Activated CD4-positive, alpha-beta T cell treated with anti-CD3 and anti-CD28 coated beads, Interleukin-2, amount 50 U/mL, for 1 hour (primary cell): ENCODE results near the gene NME5.
A peak's percentile ranks its signal among the peaks of the same experiment; 100 is the strongest.
"Not testable (repeated sequence)": the region's sequence is repeated elsewhere in the genome, so short reads cannot be mapped to it uniquely, and the experiment has no call there.

Experiments used
- DNase-seq: peaks from one replicate; pipeline ENCODE4 v3.0.0-alpha.2; 2020

NME5 gene, protein sequence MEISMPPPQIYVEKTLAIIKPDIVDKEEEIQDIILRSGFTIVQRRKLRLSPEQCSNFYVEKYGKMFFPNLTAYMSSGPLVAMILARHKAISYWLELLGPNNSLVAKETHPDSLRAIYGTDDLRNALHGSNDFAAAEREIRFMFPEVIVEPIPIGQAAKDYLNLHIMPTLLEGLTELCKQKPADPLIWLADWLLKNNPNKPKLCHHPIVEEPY

DNA sequence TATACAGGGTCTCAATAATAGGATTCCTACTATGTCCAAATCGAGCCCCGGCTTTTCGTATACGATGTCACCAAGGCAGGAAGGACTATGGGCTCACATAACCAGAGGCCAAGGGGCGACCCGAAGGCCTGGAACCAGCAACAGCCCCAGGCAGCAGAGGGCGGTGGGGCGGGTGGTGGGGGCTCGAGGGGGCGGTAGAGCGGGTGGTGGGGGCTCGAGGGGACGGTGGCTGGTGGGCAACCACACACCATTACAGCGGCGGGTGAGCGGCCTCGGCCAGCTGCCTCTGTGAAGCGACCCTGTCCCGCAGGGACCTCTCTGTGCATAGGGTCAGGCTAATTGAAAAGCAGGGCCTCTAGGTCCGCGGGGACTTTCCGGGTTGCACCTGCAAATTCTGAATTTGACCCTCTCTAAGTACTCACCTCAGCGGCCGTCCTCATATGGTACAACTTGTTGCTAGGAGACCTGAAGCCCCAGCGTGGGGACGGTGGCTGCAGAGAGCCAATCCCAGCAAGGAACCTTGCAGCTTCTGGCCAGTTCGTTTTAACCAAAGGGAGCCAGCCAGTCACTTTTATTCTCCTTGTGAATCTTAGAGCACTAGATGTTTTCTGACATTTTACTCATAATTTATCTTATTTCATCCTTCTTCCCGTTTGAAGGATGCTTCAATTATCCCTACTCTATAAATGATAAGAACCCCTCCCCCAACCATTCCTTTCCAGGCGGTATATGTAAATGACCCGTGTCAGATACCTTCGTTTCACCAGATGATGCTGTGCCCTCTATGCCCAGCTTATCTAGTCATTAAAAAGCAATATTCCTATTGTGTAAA, at the start of gene NME5:
Gene NME5 (minus strand): TSS at position 480 of the 832 bp plus-strand sequence. CDS start 648 bp downstream, outside the sequence.
- DNase-seq, result no peak

DNA sequence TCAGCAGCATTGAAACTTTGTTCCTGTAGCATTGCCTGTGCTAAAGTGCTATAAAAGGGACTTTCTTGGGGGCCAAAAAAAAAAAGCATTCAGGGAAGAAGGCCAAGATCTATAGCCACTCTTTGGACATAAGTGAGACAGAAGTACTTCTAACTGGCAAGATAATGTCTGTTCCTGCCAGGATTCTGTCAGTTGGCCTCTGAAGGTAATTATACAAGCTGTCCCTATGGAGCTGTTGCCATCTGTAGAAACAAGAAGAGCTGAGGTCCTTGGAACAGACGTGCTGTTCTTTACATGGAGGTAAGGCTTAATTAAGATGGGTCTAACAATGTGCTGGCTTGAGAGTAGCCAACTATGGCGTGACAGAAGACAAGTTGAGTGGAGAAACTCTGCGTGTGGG, 49.4 kb upstream of the NME5 start:
- DNase-seq, result no peak

DNA sequence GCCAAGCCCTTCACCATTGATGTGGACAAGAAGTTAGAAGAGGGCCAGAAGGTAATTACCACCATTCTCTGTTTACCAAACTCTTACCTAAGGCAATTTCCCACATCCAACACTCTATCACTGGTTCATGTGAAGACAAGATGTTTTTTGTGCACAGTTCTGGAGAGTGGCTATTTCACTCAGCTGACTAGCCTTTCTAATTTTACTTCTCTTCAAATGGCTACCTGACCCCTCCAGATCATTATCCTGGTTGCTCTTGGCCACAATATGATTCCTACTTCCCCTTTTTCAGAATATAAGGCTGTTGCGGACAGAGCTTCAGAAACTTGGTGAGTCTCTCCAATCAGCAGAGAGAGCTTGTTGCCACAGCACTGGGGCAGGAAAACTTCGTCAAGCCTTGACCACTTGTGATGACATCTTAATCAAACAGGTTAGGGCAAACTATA, 46.8 kb upstream of the NME5 start:
- DNase-seq, result no peak

DNA sequence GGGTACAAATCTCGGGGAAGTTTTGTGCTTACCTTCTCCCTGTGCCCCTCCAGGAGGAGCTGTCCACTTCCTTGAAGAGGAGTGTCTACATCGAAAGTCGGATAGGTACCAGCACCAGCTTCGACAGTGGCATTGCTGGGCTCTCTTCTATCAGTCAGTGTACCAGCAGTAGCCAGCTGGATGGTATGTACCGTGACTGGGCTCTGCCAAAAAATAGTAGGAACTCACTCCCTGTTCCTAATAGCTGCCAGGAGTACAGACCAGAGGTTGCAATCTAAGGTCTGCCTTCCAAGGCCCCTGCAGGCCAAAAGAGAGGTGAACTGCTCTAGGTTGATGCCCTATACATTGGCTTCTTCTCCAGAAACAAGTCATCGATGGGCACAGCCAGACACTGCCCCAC, 43.6 kb upstream of the NME5 start:
- DNase-seq, result no peak

DNA sequence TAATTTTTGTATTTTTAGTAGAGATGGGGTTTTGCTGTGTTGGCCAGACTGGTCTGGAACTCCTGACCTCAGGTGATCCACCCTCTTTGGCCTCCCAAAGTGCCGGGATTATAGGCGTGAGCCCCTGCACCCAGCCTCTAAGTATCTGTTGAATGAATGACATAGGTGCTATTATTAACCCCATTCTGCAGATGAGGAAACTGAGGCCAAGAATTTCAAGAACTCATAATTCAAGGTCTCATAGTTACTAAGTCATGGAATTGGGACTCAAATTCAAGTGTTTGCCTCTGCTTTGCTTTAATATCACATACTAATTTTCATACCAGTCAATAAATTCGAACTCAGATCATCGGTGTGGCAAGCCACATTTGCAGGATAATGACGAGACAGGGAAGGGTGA, 41.6 kb upstream of the NME5 start:
- no peak for DNase-seq

DNA sequence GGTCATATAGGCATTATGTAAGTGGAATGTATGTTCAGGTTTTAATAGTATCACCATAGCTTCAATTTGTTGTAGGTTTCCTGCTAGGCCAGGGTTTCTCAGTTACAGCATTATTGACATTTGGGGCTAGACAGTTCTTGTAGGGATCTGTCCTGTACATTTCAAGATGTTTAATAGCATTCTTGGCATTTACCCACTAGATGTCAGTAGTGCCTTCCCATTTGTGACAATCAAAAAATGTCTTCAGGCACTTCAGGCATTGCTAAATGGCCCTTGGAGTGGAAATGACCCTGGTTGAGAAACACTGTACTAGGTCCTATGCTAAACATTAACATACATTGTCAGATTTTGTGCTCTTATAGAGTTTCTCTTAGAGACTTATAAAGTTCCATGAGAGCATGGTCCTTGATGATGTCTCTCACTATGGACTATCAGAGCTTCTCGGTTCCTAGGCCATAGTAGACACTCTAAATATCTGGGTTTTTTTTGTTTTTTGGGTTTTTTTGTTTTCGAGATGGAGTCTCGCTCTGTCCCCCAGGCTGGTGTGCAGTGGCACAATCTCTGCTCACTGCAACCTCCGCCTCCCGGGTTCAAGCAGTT, 41.1 kb upstream of the NME5 start:
- DNase-seq, result no peak

DNA sequence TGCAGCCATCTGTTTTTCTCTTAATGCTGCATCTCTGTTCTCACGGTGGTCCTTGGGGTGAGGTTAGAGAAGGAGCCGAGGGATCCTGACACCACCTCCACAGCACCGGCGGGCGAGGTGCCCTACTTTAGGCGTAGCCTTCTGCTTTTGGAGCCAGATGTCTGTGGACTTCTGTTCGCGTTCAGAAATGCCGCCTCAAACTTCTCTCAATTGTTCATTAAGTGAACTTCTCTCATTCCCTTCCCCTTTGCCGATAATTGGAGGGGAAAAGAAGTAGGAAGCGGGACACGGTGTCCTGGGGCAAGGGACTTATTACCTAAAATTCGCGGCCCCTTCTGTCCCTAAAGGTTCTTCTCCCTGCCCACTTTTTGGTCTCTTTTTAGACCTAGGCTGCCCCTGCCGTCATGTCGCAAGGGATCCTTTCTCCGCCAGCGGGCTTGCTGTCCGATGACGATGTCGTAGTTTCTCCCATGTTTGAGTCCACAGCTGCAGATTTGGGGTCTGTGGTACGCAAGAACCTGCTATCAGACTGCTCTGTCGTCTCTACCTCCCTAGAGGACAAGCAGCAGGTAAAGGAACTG, 40.1 kb upstream of the NME5 start:
- DNase-seq, result no peak

DNA sequence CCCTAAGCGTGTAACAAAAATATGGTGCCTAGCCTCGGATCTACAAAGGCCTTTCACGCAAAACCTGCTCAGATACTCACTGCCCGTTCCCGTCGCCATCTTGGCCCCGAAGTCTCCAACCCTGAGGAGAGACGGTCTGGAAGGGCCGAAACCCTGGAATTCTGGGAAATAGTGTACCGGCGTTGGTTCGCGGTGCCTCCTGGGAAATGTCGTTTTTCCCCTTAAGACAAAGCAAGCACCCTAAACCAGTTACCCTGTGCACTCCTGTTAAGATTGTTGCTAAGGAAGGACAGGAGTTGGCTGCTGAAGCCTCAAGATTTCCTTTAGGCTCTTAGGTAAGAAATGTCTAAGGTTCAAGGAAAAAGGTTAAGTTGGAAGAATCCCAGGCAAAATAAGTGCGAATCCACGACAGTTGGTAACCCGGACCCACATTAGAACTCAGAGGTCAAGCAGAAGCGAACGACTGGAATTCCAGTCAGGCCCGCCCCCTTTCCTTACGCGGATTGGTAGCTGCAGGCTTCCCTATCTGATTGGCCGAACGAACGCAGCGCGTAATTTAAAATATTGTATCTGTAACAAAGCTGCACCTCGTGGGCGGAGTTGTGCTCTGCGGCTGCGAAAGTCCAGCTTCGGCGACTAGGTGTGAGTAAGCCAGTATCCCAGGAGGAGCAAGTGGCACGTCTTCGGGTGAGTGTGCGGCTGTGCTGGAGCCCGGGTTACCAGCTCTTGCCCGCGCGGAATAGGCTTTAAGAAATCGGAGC, 39.5 kb upstream of the NME5 start, which contains the start of the genes BRD8 and KIF20A:
Gene BRD8 (minus strand): TSS at position 115 of the 761 bp plus-strand sequence. CDS start 16 bp downstream, at position 99.
Gene KIF20A (plus strand): TSS at position 597 of the 761 bp plus-strand sequence. CDS start 569 bp downstream, outside the sequence.
- peak; percentile 85 for DNase-seq

DNA sequence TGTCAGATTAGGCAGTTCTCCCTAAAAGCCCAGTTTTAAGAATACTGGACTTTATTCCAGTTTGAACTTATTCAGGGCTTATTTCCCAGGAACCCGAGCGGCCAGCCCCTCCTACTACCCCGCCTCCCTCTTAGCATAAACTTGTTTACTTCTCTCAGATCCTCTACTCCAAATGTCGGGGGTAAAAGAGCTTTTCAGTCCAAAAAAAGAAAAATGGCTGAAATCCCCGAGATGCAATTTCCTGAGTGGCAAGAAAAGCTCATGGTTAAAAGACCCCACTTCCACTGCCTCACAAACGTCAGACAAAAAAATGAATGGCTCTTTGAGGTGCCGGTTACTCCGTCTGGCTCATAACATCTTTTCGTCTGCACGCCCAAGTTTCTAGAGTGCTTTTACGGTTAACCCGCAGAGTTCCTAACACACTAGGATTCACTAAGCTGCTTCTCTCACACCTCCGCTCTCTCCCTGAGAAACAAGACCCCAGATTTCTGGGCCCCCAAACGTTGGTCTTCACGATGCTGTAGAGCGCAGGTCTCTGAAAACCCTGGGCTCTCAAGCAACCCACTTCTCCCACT, 38.8 kb upstream of the NME5 start:
- DNase-seq, result peak; percentile 3

DNA sequence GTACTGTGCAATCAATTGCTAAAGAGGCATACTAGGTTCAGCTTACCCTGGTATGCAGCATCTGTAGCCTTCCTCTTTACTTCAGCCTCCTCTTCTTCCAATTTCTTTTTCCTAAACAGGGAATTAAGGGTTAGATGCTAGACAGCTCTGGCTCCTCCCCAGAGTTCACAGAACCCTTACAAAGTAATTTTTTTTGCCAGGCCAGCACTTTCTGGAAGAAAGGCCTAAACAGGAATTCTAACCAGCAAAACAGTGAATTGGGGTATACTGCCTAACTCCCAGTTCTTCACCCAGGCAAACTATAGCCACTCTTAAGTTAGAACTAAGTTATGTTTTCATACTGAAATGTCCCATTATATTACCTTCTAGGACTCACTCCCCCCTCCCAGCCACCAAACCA, 31.1 kb upstream of the NME5 start:
- DNase-seq, result no peak

DNA sequence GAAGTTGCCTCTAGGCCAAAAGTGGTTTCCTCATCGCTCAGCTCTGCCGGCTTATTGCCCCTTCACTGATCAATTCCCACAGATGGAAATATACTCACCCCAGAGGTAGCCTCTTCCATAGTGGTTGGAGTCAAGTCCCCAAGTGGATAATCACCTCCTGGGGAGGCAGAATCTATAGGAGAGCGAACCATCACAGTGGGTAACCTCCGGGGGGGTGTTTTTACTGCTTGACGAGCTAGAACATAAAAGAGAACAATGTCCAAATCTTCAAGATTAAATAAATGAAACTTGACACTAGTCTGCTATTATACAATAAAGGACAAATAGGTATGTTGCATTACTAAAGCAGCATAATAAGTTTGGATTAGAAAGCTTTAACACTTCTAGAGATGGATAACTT, 29.9 kb upstream of the NME5 start:
- DNase-seq, result no peak

DNA sequence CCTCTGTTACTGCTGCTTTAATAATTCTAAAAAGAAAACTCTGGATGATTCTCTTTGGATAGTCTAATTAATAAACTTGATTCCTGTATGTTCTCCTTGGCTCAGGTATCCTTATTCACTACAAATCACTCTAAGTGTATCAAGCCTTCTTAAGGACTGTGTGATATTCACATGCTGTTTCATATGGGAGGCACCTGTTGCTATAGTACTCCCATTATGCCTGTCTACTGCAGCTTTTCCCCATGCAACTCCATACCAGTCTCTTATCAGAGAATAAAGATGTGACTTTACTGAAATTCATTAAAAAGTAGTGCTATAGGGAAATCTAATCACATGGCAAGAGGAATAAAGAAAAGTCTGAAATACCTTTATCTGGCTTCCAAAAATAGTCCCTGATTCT, 24.5 kb upstream of the NME5 start:
- no peak for DNase-seq

DNA sequence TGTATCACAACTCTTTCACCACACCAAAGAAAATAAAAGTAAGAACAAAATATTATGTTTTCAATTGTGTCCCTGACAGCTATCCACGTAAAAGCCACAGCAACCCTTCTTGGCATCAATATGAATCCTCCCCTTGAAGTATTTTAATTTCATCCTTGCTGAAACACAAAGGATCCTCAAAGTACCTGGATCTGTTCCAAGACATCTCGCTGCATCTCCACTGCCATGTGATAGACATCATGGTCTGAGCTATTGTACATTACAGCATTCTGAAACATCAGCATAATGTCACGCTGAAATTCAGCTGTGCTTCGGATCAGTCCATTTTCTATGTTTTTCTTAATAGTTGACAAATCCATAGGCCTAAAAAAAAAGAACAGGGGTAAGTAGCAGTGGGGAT, 21.5 kb upstream of the NME5 start:
- DNase-seq, result no peak

DNA sequence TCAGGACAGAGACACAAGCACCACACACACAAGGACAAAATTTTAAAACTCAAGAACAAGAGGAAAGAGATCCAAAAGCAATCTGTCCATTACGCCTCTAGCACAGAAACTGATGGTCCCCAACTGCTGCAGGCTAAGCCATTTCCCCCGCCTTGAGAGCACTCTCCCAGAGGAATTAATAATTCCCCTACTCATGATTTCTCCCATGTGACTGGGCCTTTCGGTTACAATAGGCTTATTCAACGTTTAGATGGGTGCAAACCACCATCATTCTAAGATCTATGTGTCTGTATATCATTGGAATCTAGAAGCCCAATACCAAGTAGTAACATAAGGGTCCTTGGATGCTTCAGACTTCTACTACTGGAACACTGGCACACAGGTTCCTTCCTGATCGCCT, 20.4 kb upstream of the NME5 start:
- no peak for DNase-seq

DNA sequence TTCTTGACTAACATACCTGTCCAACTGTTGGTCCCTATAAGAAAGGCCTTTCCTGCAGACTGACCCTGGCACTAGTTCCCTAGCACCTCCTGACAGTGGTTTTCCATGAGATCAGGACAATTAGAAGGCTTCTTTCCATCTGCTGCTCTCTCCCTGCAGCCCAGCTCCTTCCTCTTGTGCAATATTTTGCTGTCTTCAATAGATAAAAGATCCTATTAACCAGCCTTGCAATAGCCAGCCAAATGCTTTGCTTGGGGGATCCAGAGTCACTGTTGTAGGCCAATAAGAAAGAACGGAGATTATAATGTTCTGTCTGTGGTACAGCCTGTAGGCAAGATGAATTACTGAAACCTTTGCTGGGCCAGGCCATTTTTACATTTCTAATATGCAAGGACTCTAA, 18.4 kb upstream of the NME5 start:
- DNase-seq, result no peak

DNA sequence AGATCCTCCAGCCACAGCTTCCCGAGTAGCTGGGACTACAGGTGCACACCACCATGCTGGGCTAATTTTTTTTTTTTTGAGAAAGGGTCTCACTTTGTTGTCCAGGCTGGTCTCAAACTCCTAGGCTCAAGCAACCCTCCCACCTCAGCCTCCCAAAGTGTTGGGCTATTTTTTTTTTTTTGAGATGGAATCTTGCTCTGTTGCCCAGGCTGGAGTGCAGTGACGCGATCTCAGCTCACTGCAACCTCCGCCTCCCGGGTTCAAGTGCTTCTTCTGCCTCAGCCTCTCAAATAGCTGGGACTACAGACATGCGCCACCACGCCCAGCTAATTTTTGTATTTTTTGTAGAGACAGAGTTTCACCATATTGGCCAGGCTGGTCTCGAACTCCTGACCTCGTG, 16.7 kb upstream of the NME5 start:
- not testable (repeated sequence) for DNase-seq

DNA sequence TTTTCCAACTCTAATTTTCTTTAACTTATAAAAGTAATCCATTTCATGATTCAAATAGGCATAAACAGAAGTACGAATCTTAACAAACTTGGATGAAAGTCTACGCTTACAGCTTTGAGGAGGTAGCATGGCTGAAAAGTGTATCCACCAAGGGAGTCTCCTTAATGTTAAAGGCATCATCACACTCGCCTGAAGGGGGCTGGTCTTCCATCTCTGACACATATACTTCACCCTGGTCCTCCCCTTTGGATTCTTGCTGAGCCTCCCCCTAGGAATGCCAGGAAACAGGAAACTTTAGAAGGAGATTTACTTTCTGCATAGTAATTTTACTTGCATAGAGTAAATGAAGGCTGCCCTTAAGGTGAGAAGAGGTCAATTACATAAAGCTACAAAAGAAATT, 10.3 kb upstream of the NME5 start:
- no peak for DNase-seq

DNA sequence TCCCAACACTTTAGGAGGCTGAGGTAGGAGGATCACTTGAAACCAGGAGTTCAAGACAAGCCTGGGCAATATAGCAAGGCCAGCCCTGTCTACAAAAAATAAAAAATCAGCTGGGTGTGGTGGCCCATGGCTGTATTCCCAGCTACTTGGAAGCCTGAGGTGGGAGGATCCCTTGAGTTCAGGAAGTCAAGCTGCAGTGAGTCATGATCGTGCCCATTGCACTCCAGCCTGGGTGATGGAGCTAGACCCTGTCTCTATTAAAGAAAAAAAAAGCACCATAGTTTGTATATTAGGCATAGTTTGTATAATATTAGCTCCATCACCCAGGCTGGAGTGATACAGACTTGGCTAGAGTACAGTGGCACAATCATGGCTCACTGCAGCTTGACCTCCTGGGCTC, 9.6 kb upstream of the NME5 start:
- no peak for DNase-seq

DNA sequence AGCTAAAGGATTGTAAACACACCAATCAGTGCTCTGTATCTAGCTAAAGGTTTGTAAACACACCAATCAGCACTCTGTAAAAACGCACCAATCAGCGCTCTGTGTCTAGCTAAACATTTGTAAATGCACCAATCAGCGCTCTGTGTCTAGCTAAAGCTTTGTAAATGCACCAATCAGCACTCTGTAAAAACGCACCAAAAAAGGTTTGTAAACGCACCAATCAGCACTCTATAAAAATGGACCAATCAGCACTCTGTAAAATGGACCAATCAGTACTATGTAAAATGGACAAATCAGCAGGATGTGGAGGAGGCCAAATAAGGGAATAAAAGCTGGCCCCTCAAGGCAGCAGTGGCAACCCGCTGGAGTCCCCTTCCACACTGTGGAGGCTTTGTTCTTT, 4.3 kb upstream of the NME5 start:
- DNase-seq, result not testable (repeated sequence)

DNA sequence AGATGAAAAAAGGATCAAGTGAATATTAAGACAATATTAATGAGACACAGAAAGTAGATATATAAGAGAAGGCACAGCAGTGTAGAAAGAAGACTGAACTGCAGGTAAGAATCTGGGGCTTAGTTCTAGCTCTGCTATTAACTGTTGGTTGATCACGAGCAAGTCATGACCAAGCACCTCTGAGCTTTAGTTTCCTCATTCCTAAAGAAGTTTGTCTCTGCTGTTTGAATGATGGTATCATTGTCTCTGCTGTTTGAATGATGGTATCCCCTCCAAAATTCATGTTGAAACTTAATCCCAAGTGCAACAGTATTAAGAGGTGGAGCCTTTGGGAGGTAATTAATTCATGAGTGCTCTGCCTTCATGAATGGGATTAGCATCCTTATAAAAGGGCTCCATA, 2.5 kb upstream of the NME5 start:
- DNase-seq, result no peak

DNA sequence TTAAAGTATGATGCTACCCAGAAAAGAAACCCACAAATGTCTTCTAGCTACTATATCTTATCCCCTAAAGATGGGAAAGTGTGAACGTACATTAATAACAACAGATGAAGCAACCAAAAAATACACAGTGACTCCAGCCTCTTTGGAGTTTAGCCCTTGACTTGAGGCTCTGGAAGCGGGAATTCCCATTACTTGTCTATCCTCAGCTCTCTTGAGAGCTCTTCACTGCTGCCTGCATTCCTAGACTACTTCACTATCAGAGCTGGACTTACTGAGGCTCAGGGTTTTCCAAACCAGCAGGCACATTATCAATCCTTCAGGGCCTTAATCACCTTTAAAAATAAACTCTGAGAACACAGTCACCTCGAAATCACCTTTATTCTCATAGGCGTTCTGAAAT, 1.0 kb upstream of the NME5 start:
- DNase-seq, result no peak

DNA sequence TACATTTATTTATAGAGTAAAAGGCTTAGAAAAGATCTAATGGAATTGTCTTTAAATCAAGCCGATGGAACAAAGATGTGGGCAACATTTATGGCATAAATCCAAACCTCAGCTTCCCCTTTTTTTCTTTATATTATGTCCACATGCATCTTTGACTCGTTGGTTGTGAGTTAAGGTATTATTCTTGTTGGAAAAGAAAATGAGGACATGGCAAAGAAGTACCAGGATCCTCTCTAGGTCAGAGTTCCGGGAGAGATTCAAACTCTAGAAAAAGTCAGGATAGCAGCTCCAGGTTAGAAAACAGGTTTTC, 508 bp upstream of the NME5 start:
- no peak for DNase-seq

DNA sequence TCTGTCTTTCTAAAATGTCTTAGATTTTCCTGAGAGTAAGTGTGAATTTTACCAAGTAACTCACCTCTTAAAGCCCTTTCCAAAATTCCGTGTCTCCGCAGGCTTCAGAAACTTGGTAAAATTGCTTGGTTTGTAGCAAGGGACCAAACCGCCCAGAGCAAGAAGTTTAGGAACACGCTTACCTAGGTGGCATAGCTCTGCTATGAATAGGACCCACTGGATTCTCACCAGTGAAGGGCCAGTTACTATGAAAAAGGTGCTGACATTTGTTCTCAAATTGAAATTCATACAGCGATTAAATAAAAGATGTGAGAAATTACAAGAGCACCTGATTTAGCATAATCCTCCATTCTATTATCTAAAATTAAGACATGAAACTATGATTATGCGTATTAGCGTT, 6.7 kb downstream of the NME5 start:
- no peak for DNase-seq
